GM19023 (cell line): ENCODE measurements around the gene DCLK1.

Experiments used
- ATAC-seq: cut with Tn5 transposase; IDR thresholded peaks from one replicate; pipeline ENCODE4 v1.9.1; 2021; ENCODE audit warnings: mild to moderate bottlenecking, moderate library complexity; ENCODE audit not compliant: unreplicated experiment

The DCLK1 gene

GRCh38 chr13:35835989-35836388, 295.2 kb downstream of the DCLK1 start:
- ATAC-seq: no peak

GRCh38 chr13:35833608-35834275, 297.4 kb downstream of the DCLK1 start:
- no peak for ATAC-seq

GRCh38 chr13:35833031-35833430, 298.2 kb downstream of the DCLK1 start:
- no peak for ATAC-seq

GRCh38 chr13:35832551-35832950, 298.6 kb downstream of the DCLK1 start:
- ATAC-seq: no peak

GRCh38 chr13:35830850-35831450, 300.2 kb downstream of the DCLK1 start:
- no peak for ATAC-seq

GRCh38 chr13:35826626-35827254, 304.4 kb downstream of the DCLK1 start:
- no peak for ATAC-seq

- no peak for ATAC-seq
Measured at GRCh38 chr13:35824825-35825224, 306.4 kb downstream of the DCLK1 start.

- no peak for ATAC-seq
Measured at GRCh38 chr13:35824395-35824794, 306.8 kb downstream of the DCLK1 start.

GRCh38 chr13:35822666-35823065, 308.5 kb downstream of the DCLK1 start:
- ATAC-seq: no peak

GRCh38 chr13:35818633-35819067, 312.5 kb downstream of the DCLK1 start:
- no peak for ATAC-seq

- ATAC-seq: no peak
Measured at GRCh38 chr13:35817642-35818607, 313.3 kb downstream of the DCLK1 start.

GRCh38 chr13:35814605-35815011, 316.6 kb downstream of the DCLK1 start:
- ATAC-seq: no peak

- no peak for ATAC-seq
Measured at GRCh38 chr13:35812736-35813135, 318.4 kb downstream of the DCLK1 start.

GRCh38 chr13:35810321-35810720, 320.9 kb downstream of the DCLK1 start:
- no peak for ATAC-seq

- ATAC-seq: no peak
Measured at GRCh38 chr13:35808846-35809245, 322.3 kb downstream of the DCLK1 start.

GRCh38 chr13:35804901-35805300, 326.3 kb downstream of the DCLK1 start:
- ATAC-seq: no peak

GRCh38 chr13:35797991-35798390, 333.2 kb downstream of the DCLK1 start:
- no peak for ATAC-seq

- no peak for ATAC-seq
Measured at GRCh38 chr13:35797244-35797643, 333.9 kb downstream of the DCLK1 start.

GRCh38 chr13:35796623-35797022, 334.6 kb downstream of the DCLK1 start:
- no peak for ATAC-seq

GRCh38 chr13:35794734-35795389, 336.3 kb downstream of the DCLK1 start:
- no peak for ATAC-seq

GRCh38 chr13:35793823-35794222, 337.4 kb downstream of the DCLK1 start:
- ATAC-seq: no peak
